ENCODE results near the gene FRMD4B.

DNA sequence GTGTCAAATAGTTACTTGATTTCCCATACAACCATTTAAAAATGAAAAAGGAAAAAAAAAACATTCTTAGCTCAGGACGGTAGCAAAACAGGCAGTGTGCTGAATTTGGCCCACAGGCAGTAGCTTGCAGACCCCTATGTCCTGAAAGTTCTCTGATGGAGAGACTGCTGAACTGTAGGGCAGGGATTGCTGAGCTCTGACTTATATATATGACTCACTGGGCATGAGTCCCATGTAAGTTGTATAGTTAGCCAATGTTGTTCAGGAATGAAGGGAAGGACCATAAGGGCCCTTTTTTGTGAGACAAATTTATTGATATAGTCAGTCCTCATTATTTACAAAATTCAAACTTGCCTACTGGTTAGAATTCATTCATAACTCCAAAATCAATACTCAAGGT lies 36.9 kb upstream of the FRMD4B start:
- TF ChIP-seq, protein P1, sequence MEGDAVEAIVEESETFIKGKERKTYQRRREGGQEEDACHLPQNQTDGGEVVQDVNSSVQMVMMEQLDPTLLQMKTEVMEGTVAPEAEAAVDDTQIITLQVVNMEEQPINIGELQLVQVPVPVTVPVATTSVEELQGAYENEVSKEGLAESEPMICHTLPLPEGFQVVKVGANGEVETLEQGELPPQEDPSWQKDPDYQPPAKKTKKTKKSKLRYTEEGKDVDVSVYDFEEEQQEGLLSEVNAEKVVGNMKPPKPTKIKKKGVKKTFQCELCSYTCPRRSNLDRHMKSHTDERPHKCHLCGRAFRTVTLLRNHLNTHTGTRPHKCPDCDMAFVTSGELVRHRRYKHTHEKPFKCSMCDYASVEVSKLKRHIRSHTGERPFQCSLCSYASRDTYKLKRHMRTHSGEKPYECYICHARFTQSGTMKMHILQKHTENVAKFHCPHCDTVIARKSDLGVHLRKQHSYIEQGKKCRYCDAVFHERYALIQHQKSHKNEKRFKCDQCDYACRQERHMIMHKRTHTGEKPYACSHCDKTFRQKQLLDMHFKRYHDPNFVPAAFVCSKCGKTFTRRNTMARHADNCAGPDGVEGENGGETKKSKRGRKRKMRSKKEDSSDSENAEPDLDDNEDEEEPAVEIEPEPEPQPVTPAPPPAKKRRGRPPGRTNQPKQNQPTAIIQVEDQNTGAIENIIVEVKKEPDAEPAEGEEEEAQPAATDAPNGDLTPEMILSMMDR (IDR thresholded peaks at IDR 0.05): no peak
- TF ChIP-seq, protein P2, sequence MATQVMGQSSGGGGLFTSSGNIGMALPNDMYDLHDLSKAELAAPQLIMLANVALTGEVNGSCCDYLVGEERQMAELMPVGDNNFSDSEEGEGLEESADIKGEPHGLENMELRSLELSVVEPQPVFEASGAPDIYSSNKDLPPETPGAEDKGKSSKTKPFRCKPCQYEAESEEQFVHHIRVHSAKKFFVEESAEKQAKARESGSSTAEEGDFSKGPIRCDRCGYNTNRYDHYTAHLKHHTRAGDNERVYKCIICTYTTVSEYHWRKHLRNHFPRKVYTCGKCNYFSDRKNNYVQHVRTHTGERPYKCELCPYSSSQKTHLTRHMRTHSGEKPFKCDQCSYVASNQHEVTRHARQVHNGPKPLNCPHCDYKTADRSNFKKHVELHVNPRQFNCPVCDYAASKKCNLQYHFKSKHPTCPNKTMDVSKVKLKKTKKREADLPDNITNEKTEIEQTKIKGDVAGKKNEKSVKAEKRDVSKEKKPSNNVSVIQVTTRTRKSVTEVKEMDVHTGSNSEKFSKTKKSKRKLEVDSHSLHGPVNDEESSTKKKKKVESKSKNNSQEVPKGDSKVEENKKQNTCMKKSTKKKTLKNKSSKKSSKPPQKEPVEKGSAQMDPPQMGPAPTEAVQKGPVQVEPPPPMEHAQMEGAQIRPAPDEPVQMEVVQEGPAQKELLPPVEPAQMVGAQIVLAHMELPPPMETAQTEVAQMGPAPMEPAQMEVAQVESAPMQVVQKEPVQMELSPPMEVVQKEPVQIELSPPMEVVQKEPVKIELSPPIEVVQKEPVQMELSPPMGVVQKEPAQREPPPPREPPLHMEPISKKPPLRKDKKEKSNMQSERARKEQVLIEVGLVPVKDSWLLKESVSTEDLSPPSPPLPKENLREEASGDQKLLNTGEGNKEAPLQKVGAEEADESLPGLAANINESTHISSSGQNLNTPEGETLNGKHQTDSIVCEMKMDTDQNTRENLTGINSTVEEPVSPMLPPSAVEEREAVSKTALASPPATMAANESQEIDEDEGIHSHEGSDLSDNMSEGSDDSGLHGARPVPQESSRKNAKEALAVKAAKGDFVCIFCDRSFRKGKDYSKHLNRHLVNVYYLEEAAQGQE (IDR thresholded peaks at IDR 0.05): no peak
- TF ChIP-seq CBX8 (IDR thresholded peaks at IDR 0.05) (no peak), RCOR1 (IDR thresholded peaks at IDR 0.05; ENCODE audit: low read depth, low read length) (no peak), EP300 (IDR thresholded peaks at IDR 0.05) (no peak), MAFK (IDR thresholded peaks at IDR 0.05; ENCODE audit: partially characterized antibody) (no peak), CHD4 (IDR thresholded peaks at IDR 0.05; ENCODE audit: borderline replicate concordance) (no peak), SMC3 (IDR thresholded peaks at IDR 0.05) (no peak), POLR2A (IDR thresholded peaks at IDR 0.05; ENCODE audit: low read length) (no peak), GATA3 (IDR thresholded peaks at IDR 0.05; ENCODE audit: borderline replicate concordance) (no peak), JUN (IDR thresholded peaks at IDR 0.05) (no peak)
- TF ChIP-seq, protein P3, sequence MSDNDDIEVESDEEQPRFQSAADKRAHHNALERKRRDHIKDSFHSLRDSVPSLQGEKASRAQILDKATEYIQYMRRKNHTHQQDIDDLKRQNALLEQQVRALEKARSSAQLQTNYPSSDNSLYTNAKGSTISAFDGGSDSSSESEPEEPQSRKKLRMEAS (IDR thresholded peaks at IDR 0.05): no peak
- TF ChIP-seq, protein P4, sequence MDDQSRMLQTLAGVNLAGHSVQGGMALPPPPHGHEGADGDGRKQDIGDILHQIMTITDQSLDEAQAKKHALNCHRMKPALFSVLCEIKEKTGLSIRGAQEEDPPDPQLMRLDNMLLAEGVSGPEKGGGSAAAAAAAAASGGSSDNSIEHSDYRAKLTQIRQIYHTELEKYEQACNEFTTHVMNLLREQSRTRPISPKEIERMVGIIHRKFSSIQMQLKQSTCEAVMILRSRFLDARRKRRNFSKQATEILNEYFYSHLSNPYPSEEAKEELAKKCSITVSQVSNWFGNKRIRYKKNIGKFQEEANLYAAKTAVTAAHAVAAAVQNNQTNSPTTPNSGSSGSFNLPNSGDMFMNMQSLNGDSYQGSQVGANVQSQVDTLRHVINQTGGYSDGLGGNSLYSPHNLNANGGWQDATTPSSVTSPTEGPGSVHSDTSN (IDR thresholded peaks at IDR 0.05): no peak
- TF ChIP-seq, protein P5, sequence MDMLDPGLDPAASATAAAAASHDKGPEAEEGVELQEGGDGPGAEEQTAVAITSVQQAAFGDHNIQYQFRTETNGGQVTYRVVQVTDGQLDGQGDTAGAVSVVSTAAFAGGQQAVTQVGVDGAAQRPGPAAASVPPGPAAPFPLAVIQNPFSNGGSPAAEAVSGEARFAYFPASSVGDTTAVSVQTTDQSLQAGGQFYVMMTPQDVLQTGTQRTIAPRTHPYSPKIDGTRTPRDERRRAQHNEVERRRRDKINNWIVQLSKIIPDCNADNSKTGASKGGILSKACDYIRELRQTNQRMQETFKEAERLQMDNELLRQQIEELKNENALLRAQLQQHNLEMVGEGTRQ (IDR thresholded peaks at IDR 0.05): no peak

Measured in A549 (cell line).